ENCODE measurements around the gene SATB2.

DNA sequence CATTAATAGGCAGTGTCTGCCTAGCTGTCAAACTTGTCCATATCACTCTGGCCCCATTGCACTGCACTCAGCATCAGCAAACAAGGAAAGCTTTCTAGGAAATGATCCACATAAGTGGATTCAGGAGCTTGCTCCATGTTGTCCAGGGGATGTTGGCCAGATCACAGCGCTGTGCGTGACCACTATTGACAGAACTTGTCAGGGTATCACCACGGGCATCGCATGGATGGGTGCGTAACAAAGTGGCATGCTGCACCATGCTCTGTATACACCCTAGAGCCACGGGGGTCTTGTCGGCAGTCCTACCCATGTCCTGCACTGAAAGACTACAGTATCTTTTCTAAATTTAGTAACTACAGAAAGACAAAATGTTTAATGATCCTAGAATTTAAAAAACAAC is 15.6 kb downstream of the SATB2 start:
- TF ChIP-seq, protein P1, sequence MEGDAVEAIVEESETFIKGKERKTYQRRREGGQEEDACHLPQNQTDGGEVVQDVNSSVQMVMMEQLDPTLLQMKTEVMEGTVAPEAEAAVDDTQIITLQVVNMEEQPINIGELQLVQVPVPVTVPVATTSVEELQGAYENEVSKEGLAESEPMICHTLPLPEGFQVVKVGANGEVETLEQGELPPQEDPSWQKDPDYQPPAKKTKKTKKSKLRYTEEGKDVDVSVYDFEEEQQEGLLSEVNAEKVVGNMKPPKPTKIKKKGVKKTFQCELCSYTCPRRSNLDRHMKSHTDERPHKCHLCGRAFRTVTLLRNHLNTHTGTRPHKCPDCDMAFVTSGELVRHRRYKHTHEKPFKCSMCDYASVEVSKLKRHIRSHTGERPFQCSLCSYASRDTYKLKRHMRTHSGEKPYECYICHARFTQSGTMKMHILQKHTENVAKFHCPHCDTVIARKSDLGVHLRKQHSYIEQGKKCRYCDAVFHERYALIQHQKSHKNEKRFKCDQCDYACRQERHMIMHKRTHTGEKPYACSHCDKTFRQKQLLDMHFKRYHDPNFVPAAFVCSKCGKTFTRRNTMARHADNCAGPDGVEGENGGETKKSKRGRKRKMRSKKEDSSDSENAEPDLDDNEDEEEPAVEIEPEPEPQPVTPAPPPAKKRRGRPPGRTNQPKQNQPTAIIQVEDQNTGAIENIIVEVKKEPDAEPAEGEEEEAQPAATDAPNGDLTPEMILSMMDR (IDR thresholded peaks at IDR 0.05): no peak
- TF ChIP-seq POLR2AphosphoS5 (IDR thresholded peaks at IDR 0.05) (no peak), POLR2A (IDR thresholded peaks at IDR 0.05; ENCODE audit: low read depth) (no peak)

All from esophagus muscularis mucosa (tissue), 3 donors.